Epidermal melanocyte (primary cell): ENCODE results near the gene UBC.
"Not testable (repeated sequence)": the region's sequence is repeated elsewhere in the genome, so short reads cannot be mapped to it uniquely, and the experiment has no call there.

Experiments used
- DNase-seq: peaks from one replicate; pipeline ENCODE4 v3.0.0; 2011; ENCODE audit warnings: low spot score; ENCODE audit not compliant: insufficient read length

UBC gene

GRCh38 chr12:124884587-124885438 lies 29.6 kb downstream of the UBC start:
- no peak for DNase-seq

- no peak for DNase-seq
Observed at GRCh38 chr12:124883263-124884130, 31.0 kb downstream of the UBC start.

GRCh38 chr12:124881123-124881522 lies 33.3 kb downstream of the UBC start:
- DNase-seq: no peak

- DNase-seq: not testable (repeated sequence)
Observed at GRCh38 chr12:124880335-124880734, 34.1 kb downstream of the UBC start.

GRCh38 chr12:124878795-124879516 lies 35.5 kb downstream of the UBC start:
- DNase-seq: no peak

GRCh38 chr12:124877423-124877822 lies 37.0 kb downstream of the UBC start:
- no peak for DNase-seq

- DNase-seq: no peak
Observed at GRCh38 chr12:124876171-124876570, 38.3 kb downstream of the UBC start.

- no peak for DNase-seq
Observed at GRCh38 chr12:124875803-124876132, 38.7 kb downstream of the UBC start.

GRCh38 chr12:124874988-124875802 lies 39.3 kb downstream of the UBC start:
- DNase-seq: no peak

GRCh38 chr12:124874188-124874587 lies 40.3 kb downstream of the UBC start:
- DNase-seq: no peak

GRCh38 chr12:124872068-124872719 lies 42.3 kb downstream of the UBC start:
- no peak for DNase-seq

- DNase-seq: no peak
Observed at GRCh38 chr12:124871297-124871696, 43.2 kb downstream of the UBC start.

- no peak for DNase-seq
Observed at GRCh38 chr12:124870515-124870914, 43.9 kb downstream of the UBC start.

- peak; percentile 72 for DNase-seq
Observed at GRCh38 chr12:124869059-124869665, 45.3 kb downstream of the UBC start.

GRCh38 chr12:124868252-124869058 lies 46.0 kb downstream of the UBC start:
- DNase-seq: no peak

GRCh38 chr12:124867401-124867930 lies 47.0 kb downstream of the UBC start:
- DNase-seq: no peak

GRCh38 chr12:124866883-124867400 lies 47.5 kb downstream of the UBC start:
- DNase-seq: no peak

GRCh38 chr12:124866195-124866882 lies 48.1 kb downstream of the UBC start:
- no peak for DNase-seq
